HG02884 (cell line): ENCODE measurements around the gene OSGEP.
A peak's percentile ranks its signal among the peaks of the same experiment; 100 is the strongest.
"Not testable (repeated sequence)": the region's sequence is repeated elsewhere in the genome, so short reads cannot be mapped to it uniquely, and the experiment has no call there.

Experiments
- ATAC-seq: cut with Tn5 transposase; IDR thresholded peaks from one replicate; pipeline ENCODE4 v1.9.1; 2021; ENCODE audit warnings: mild to moderate bottlenecking, moderate library complexity; ENCODE audit not compliant: unreplicated experiment

The OSGEP gene

DNA sequence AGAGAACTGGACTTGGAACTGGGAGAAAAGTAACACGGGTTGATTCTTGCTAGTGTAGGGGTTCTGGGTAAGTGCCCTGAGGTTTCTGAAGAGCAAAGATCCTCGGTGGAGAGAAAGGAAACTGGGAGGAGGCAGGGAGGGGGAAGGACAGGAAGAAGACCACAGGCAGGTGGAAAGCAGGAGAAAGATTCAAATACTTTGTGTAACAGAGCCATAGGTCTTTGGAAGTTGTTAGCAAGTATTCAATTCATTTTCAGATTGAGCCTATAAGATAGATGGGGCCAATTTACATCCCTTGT lies 15.9 kb upstream of the OSGEP start:
- ATAC-seq = no peak

DNA sequence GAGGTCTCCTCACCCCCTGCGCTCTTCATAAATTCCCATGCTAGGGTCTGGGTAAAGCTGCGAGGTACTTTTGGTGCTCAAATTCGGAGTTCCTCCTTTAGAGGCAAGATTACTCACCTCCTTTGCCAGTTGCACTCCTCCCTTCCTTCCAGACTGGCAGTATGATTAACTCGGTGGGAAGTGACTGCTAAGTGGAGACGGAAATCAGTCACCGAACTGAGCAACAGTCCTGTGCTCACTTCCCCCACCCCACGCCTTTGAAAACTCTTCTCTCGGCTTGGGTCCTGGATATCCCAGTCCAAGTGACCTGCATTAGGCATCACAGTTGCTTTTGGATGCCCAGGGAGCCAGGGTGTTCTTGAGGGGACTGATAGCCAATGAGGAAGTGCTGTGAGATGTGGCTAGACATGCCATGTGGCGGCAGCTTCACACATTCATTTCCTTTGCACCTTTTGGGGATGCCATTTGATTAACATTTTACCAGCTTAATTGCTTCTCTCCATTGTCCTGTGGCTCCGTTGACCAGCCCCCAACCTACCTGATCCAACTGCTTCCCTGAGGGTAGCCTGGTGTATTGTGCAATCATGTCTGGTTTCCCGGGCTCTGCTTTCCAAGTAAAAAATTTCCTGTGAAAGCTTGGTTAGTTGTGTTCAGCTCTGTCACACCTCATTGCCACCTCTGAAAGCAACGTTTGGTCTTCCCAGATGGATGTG lies 15.4 kb upstream of the OSGEP start:
- peak; percentile 52 for ATAC-seq

DNA sequence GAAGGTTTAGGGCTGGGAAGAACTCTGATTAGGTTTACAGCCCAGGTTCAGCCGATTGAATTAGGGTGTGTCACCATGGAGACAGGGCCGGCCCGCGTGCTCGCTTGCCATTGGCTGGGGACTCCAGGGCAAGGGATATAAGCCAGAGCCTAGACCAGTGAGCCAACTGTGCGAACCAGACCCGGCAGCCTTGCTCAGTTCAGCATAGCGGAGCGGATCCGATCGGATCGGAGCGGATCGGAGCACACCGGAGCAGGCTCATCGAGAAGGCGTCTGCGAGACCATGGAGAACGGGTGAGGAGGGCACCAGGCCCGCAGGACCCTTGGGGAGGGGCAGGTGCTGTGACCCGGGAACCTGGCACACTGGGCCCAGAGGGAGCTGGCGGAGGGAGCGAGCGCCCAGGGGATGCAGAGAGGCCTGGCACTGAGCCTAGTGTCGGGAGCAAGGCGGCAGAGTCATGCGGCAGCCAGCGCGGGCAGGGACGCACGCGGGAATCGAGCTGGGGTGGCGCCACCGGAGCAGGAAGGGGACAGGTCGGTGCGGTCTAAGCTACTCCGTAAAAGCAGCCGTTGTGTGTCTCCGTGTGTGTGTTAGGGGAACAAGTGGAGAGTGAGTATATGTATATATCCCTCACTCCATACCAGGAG lies 14.8 kb upstream of the OSGEP start, which contains the start of gene PNP:
TSS of gene PNP (plus strand) at position 165 of the 648 bp plus-strand sequence. CDS start at position 284, 119 bp downstream.
- ATAC-seq = peak; percentile 90

DNA sequence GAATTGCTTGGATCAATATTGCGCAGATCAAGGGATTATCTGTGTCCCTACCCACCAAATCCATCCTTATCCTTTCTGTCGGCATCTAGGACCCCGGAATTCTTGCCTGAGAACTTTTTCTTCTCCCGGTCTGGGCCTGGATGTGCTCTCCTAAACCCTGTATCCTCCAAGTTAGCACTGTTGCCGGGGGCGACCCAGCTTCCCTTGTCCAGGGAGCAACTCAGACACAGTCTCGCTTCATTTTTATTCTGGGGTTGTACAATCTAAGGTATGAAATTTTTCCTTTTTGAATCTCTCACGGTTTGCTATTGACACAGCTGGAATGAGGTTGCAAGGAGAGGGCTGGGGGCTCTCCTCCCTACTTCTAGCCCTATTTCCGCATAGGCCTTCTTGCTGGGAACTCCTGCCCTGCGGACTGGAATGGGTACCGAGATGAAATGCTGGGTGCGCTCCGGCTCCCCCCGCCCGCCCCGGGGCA lies 14.2 kb upstream of the OSGEP start:
- ATAC-seq = no peak

DNA sequence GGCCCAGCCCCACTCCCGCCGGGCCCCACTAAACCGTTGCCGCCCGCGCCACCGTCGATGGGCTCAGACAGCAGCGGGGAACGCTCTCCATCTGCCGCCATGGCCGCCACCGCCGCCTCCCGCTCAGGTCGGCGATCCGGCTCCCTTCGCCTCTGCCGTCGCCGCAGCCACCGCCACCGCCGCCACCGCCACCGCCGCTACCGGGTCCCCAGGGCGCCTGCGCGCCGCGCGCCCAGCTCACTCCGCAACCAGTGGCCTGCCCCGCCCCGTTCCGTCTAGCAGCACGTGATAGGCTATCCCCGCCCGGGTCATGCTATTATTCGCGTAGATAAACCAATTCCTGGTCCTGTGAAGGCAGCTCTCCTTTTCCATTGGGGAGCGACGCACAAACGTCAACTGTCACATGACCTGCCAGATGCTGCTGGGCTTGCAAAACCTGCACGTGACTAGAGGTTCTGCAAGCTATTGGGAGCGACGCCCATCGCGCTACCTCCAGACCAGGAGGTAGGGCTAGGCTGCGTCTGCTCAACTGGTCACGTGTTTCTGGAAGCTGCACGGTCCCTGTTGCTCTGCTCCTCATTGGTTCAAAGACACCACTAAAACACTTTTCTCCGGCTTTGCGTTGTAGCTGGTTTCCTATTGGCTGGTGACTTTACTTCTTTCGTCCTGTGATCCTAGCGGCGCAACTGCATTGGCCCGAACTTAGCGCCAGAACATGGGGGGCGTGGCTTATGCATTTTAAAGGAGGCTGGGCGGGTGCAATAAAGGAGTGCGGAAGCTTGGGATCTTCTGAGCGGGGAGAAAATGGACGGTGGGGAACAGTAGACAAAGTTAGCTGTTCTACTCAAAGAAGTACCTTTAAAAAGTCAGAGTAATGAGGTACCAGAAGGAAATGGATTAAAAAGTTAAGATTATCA lies 6.9 kb upstream of the OSGEP start, which contains the start of gene PIP4P1:
TSS of gene PIP4P1 (minus strand) at position 210 of the 917 bp plus-strand sequence. CDS start at position 101, 109 bp downstream.
- peak; percentile 94 for ATAC-seq

DNA sequence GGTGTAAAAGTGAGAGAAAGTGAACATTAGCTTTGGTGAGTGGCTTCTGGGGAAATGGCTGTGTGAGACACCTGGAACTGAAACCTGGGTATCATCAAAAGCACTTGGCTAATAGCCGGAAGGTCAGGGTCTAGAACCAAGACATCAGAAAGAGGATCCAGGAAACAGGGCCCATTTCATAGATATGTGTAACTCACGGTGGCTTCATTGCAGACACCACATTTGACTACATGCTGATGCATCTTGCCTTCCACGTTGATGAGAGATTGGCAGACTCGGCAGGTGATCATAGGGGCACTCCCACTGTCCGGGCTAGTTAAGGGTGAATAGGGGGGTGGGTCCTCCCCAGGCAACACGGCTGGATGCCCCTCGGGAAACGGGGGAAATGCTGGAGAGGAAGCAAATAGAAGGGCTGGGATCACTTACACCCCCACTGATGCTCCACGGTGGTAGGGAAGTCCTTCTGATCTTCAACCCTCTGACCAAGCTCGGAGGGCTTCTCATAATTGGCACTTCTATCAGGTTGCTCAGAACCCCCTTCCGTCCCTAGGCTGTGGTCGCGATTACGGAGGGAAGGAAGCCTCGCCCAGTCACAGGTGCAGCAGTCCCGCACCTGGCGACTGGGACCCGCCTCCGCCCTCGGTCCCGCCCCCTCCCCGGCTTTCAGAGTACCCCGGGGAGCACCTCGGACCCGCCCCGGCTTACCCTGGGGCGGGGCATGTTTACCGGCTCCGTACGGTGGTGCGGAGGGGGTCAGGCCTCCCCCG lies 6.0 kb upstream of the OSGEP start:
- ATAC-seq = peak; percentile 2

DNA sequence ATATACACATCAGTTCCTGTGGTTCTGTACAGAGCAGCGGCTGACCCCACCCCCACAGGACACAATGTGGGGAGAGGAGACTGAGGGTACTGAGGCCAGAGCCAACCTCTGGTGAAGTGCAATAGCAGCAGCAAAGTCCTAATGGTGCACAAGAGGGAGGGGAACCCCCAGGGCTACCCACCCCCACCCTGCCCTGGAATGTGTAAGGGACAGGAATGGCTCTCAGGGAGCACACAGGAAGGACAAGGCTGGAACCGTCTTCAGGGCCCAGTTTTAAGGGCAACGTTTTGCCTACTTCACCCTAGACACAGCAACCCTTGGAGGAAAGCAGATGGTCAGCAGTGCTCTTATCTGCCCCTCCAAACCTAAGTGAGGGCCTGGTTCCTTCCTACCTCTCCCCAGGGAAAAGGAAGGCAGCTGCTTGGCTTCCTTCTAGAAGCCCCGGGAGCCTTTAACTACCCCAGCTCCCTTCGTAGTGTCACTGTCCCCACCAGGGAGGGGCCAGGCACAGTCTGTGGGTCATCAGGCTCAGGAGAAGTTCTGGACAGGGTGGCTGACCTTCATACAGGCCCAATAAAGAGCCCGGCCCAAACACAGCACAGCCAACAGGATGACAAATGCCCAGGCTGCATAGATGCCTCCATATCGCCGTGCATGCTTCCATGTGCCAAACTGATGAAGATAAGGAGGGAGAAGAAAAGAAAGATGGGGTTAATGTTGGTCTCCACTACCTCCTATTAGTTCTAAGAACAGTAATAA lies 3.6 kb upstream of the OSGEP start:
- ATAC-seq = no peak

DNA sequence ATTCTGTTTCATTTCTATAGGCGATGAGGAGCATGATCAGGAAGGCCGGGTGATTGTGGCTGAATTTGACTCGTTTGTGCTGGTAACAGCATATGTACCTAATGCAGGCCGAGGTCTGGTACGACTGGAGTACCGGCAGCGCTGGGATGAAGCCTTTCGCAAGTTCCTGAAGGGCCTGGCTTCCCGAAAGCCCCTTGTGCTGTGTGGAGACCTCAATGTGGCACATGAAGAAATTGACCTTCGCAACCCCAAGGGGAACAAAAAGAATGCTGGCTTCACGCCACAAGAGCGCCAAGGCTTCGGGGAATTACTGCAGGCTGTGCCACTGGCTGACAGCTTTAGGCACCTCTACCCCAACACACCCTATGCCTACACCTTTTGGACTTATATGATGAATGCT lies 2.4 kb upstream of the OSGEP start:
- no peak for ATAC-seq

DNA sequence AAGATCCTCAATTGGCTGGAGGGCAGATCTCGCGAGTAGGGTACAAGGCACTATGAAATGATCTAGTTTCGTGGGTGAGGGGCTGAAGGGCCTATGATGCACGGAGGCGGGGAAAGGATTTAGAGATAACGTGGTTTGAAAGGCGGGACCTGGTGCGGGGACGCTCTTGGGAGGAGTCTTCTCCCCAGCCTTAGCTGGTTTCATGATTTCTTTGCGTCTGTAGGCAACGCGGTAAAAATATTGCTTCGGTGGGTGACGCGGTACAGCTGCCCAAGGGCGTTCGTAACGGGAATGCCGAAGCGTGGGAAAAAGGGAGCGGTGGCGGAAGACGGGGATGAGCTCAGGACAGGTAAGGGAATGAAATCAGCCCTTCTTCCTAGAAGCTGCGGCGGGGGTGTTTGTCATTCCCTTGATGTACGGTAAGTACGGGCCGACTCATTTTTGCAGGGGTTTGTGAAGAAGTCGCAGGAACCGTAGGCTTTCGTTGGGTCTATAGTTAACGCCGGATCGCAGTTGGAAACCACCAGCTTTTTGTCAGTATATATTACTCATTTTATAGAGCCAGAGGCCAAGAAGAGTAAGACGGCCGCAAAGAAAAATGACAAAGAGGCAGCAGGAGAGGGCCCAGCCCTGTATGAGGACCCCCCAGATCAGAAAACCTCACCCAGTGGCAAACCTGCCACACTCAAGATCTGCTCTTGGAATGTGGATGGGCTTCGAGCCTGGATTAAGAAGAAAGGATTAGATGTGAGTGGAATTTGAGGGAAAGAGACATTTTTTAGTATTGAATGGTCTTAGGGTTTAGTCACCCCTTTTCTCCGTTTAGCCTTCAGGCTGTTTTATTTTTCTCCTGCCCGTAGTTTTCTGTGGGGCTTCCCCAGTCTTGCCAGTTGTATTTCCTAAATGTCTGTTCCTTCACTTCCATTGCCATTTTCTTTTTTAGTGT lies 1.0 kb upstream of the OSGEP start:
- ATAC-seq = peak; percentile 51

DNA sequence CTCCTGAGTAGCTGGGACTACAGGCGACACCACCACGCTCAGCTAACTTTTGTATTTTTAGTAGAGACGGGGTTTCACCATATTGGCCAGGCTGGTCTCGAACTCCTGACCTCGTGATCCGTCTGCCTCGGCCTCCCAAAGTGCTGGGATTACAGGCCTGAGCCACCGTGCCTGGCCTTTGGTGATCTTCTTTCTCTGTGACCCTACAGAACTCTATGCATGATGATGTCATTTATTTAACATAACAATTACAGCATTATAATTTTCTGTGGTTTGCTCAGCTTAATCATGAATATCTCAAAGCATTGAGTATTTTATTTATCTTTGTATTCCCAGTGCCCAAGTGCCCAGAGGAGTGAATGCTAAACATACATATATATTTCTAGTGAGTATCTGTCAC lies 1.8 kb downstream of the OSGEP start:
- not testable (repeated sequence) for ATAC-seq

DNA sequence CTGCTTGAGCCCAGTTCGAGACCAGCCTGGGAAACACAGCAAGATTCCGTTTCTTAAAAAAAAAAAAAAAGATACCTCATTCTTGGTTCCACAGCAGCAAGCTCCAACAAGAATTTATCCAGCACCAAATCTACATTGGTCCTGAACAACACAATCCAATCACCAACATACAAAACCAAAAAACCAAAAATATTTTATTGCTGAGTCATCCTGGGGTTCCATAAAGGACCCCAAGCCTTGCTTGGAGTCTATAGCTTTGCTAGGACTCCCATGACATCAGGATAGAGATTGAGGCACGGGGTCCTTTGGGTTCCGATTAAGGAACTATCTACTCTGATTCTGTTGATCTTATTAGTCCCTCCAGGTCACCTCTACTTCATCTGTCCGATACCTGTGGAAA lies 7.7 kb downstream of the OSGEP start:
- ATAC-seq = no peak

DNA sequence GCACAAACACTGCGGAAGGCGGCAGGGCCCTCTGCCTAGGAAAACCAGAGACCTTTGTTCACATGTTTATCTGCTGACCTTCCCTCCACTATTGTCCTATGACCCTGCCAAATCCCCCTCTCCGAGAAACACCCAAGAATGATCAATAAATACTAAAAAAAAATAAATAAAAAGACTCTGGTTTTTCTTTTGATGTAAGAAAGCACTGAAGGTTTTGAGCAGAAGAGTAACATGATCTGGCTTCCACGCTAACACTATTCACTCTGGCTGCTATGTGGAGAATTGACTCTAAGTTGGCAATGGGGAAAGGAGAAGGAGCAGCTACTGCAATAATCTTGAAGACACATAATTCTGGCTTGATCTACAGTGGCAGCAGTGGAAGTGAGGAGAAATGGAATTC lies 11.0 kb downstream of the OSGEP start:
- not testable (repeated sequence) for ATAC-seq

DNA sequence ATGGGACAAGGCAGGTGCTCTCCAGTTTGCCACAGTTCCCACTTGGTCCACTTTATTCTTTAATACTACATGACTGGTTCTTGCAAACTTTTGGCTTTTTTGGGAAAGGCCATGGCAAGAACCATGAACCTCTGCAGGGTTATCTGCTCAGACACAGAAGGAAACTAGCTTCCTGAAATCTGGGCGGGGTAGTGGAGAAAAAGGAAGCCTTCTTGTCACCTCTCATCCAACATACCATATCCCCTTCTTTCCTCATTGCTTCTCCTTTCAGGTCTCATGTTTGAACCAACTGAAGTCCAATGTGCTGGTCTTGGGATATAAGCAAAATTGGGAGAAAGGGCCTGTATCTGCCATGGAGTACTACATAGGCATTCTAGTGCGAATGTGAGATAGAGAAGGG lies 13.2 kb downstream of the OSGEP start:
- no peak for ATAC-seq

DNA sequence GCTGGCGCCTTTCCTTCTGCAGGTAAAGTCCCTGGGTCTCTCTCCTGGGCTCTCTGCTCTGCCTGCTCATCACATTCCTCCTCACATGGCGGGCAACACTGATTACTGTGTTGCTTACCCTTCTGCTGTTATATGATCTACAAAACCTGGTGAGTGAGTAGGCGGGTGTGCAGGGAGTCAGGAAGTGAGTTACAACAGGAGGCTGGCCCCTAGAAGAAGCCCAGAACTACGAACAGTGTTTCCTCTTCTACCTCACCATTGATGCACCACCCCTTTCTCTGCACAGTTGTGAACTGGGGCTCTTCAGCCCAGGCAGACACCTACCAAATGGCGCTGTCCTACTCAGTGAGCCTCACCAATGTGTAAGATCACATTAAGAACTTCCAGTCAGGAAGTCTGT lies 13.7 kb downstream of the OSGEP start:
- no peak for ATAC-seq

DNA sequence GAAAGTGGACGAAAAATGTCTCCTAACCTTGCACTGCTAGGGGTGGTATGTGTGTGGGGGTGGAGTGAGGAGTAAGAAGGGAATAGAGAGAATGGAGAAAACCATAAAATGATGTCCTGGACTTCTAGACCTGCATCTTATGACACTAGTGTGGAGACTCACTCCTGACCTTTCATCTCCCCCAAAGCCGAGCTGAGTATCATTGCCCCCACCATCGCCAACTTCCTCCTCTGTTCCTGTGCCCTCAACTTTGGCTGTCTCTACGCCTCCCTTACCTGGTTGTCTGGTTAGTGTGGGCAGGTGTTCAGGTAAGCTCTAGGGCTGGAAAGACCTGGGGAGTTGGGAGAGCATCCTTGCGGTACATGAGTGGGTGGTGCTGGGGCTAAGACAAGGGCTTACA lies 14.1 kb downstream of the OSGEP start:
- no peak for ATAC-seq

DNA sequence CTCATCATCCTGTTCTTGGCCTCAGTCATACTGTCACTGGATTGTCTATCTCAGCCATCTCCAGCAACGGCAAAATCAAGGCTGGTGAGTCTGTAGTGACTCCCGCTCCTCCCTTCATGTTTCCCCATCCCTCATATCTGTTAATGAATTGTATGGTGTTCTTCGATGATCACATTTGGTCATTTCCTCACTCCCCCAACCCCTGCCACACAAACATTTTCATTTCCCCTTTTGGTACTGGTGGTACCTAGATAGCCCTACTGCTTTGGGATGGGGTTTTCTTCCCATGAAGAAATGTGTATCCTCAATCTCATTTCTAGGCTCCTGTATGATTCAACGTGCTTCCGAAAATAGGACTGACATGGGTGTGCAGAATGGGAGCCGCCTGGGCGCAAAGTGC lies 15.9 kb downstream of the OSGEP start:
- ATAC-seq = no peak

DNA sequence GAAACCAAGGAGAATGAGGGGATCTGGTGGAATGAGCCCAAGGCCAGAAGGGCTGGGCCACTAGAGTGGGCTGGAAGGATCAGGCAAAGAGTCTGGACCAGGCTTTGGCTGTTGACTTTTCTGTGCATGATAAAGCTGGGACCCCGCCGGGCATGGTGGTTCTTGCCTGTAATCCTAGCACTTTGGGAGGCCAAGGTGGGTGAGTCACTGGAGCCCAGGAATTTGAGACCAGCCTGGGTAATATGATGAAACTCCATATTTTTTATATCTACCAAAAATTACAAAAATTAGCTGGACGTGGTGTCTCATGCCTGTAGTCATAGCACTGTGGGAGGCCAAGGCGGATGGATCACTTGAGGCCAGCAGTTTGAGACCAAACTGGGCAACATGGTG lies 18.3 kb downstream of the OSGEP start:
- ATAC-seq = no peak

DNA sequence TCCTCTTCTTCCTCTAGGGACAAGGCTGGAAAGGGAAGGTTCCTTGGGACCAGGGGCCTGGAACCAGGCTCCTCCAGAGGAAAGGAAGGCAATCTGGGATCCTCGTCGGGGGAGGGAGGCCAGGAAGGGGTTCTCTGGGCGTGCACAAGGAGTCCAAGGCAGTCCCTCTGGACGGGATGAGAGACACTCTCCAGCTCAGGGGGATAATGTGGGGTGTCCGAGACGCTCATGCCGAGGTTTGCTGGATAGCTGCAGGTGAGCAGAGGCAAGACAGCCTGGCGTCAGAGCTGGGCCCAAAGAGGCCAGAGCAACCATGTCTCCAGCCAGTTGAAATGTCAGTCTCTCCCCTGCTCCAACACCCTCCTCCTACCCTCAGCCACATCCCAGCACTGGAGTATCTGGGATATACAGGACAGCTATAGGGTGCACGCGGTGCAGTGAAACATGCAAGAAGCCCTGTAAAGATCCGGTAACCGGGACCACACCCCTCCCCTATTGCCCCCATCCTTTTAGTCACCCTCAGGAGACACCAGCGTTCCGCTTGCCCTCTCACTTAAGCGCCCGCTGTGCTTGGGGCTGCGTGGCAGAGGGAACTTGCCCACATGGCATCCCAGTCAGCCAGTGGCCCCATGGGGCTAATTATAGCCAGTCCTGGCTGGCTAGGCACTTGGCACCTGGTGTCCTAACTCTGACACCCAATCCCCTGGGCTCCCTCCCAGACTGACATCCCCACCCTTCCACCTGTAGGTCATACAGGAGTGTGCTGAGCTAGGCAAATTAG lies 18.8 kb downstream of the OSGEP start, which contains the start of gene KLHL33:
TSS of gene KLHL33 (minus strand) at position 585 of the 781 bp plus-strand sequence. CDS start at position 230, 355 bp downstream.
- ATAC-seq = no peak
